ENCODE data around the gene NAA30.
"Not testable (repeated sequence)": the region's sequence is repeated elsewhere in the genome, so short reads cannot be mapped to it uniquely, and the experiment has no call there.

NAA30 gene

DNA sequence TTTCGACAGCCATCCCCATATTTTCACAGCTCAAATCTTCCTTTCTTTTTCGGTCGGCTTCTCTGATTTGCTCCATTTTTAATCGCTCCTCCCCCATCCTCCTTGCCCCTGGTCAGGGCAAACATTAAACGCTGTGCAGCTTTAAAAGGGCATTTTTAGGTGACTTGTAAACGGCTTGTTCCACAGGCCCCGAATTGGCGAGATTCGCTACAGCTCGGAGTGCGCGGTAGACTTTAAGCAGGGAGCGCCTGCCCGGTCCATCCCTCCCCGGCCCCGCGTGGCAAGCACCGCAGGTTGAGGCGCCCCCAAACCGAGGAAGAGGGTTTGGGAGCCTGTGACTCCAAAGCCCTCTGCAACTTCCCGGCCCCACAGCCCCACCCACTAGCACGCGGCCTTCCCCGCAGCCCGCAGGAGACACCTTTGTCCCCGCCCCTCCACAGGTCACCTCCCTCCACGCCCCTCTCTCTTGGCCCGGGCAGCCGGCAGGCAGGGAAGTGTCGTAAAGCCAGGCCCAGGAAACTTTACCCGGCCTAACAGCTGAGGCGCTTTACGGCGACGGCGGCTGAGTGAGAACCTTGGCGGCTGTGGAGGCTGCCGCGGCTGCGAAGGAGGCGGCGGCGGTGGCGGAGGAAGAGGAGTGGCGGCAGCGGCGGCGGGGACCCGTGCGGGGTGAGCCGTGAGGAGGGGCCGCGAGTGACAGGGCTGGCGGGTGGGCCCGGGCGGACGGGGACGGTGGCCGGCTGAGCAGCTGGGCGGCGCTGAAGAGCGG is at the start of gene NAA30:
NAA30 (plus strand) TSS at position 550 of the 769 bp plus-strand sequence. CDS start 372 bp downstream, outside the sequence.
- TF ChIP-seq, protein P1, sequence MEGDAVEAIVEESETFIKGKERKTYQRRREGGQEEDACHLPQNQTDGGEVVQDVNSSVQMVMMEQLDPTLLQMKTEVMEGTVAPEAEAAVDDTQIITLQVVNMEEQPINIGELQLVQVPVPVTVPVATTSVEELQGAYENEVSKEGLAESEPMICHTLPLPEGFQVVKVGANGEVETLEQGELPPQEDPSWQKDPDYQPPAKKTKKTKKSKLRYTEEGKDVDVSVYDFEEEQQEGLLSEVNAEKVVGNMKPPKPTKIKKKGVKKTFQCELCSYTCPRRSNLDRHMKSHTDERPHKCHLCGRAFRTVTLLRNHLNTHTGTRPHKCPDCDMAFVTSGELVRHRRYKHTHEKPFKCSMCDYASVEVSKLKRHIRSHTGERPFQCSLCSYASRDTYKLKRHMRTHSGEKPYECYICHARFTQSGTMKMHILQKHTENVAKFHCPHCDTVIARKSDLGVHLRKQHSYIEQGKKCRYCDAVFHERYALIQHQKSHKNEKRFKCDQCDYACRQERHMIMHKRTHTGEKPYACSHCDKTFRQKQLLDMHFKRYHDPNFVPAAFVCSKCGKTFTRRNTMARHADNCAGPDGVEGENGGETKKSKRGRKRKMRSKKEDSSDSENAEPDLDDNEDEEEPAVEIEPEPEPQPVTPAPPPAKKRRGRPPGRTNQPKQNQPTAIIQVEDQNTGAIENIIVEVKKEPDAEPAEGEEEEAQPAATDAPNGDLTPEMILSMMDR (IDR thresholded peaks at IDR 0.05; ENCODE audit: extremely low read depth, insufficient read depth, missing control alignments) = no peak
- DNase-seq (ENCODE audit: low spot score) = peak; percentile 91
- in situ Hi-C loops (cut with MboI; ENCODE audit: low pct_unique_long_range_greater_than_20kb, low sequenced_read_pairs, unreplicated experiment) = no loop called here

DNA sequence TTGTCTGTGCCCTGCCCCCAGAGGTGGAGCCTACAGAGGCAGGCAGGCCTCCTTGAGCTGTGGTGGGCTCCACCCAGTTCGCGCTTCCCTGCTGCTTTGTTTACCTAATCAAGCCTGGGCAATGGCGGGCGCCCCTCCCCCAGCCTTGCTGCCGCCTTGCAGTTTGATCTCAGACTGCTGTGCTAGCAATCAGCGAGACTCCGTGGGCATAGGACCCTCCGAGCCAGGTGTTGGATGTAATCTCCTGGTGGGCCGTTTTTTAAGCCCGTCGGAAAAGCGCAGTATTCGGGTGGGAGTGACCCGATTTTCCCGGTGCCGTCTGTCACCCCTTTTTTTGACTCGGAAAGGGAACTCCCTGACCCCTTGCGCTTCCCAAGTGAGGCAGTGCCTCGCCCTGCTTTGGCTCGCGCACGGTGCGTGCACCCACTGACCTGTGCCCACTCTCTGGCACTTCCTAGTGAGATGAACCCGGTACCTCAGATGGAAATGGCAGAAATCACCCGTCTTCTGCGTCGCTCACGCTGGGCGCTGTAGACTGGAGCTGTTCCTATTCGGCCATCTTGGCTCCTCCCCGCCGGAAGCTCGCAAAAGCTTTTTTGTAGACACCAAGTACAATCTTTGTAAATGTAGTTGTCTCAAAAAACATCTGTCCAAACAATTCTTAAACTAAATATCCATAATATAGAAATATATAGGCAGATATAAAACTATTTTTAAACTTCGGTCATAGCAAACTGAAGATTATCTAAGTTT is 46.7 kb upstream of the NAA30 start:
- DNase-seq (ENCODE audit: low spot score); in situ Hi-C loops (cut with MboI; ENCODE audit: low pct_unique_long_range_greater_than_20kb, low sequenced_read_pairs, unreplicated experiment): not testable (repeated sequence)

DNA sequence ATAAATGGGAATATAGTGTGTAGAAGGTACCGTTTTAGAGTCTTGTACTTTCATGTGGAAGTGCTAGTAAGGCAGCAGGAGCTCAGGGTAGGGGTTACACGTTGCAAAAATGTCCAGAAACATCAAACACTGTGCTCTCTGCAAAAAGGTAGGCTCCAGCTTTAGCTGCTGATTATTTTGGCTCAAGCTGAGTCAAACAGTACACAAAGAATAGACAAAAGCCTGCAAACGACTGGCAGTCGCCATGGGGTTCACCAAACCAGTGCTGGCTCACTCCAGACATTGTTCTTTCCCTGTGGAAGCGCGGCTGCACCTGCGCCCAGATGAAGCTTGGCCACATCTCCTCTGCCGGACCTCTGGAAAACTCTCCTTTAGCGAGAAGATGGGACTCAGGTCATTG is 45.3 kb upstream of the NAA30 start:
- in situ Hi-C loops (cut with MboI; ENCODE audit: low pct_unique_long_range_greater_than_20kb, low sequenced_read_pairs, unreplicated experiment) = no loop called here
- no peak for DNase-seq (ENCODE audit: low spot score)
- TF ChIP-seq, protein P1 (IDR thresholded peaks at IDR 0.05; ENCODE audit: extremely low read depth, insufficient read depth, missing control alignments) = no peak

DNA sequence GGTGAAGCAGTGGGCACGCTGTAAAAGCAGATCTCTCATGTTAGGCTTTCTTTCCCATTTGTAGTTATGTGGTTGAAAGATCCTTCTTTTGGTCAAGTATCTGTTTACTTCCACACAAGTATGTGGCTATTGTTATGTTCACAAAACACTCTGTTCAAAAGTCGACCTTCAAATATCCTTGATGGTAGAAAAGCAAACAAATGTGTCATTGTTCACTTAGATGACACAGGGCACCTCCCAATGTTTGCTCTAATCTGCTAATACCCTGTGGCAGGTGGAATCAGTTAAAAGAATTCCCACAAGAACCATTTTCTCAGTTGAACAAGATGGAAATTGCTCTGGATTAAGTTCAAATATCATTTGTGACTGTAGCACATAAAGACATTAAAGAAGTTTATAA is 43.6 kb upstream of the NAA30 start:
- in situ Hi-C loops (cut with MboI; ENCODE audit: low pct_unique_long_range_greater_than_20kb, low sequenced_read_pairs, unreplicated experiment) = no loop called here
- TF ChIP-seq, protein P1 (IDR thresholded peaks at IDR 0.05; ENCODE audit: extremely low read depth, insufficient read depth, missing control alignments) = no peak
- no peak for DNase-seq (ENCODE audit: low spot score)

DNA sequence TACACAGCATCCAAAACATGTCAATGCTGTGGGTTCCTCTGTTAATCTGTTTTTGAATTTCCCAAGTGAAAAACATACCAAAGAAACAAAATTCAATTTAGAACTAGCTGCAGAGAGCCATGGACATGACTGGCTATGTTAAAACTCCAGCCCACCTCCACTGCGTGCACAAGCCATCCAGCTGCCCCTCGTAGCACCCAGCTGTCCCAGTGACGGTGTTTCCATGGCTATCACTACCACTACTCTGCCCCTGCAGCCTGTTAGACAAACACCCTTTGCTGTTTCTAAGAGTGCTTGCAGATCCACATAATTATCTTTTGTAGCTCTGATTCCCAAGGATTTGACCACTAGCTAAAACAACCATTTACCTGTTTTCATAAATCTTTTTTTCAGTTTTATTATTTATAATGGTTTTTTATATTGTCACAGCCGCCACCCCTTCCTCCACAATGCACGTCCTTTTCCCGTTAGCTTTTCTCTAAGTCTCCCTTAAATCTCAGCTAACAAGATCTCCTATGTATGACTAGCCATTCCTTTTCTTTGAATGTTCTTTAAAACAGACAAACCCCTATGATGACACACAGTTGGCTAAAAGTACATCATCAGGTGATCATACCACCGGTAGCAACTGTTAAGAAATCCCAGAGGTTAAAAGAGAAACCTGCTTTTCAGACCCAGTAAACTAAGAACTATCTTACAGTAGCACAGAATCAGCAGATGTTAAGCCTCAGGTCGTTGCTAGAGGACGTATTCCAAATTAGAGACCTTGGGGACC is 37.8 kb upstream of the NAA30 start:
- TF ChIP-seq, protein P1 (IDR thresholded peaks at IDR 0.05; ENCODE audit: extremely low read depth, insufficient read depth, missing control alignments) = no peak
- DNase-seq (ENCODE audit: low spot score) = no peak
- in situ Hi-C loops (cut with MboI; ENCODE audit: low pct_unique_long_range_greater_than_20kb, low sequenced_read_pairs, unreplicated experiment) = no loop called here

DNA sequence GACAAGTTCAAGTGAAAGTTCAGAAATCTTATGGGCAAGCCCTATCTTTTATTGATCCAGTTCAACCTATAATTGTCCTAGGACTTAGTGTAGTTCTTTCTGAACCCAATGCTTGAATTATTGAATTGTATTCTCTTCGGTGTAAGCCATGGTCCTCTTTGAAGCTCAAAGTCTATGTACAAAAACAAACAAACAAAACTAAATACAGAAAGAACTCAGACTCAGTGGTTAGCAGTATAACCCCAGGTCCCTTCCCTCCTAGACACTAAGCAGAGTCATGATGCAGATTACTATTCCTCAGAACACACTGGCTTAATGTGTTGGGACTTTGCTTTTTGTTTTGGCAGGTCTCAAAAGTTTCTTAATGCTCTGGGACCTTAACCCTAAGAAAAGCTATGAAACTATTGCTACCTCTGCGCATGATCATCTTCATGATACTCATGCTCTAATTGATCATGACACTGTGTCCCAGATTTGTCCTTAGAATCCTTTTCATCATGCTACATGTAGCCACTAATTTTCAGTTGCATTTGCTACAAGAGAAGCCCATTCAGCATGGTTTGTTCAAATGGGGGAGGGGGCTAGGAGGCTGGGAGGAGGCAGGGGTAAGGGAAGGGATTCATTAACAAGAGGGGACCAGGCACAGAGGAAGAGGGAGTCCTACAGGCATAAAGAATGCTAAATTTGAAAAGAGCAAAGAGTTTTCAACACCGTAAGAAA is 35.1 kb upstream of the NAA30 start:
- in situ Hi-C loops (cut with MboI; ENCODE audit: low pct_unique_long_range_greater_than_20kb, low sequenced_read_pairs, unreplicated experiment) = no loop called here
- no peak for DNase-seq (ENCODE audit: low spot score)
- TF ChIP-seq, protein P1 (IDR thresholded peaks at IDR 0.05; ENCODE audit: extremely low read depth, insufficient read depth, missing control alignments) = no peak

Data from GM13977 (cell line).